Measurements from ENCODE around the gene FAM209B.

Gene FAM209B

DNA sequence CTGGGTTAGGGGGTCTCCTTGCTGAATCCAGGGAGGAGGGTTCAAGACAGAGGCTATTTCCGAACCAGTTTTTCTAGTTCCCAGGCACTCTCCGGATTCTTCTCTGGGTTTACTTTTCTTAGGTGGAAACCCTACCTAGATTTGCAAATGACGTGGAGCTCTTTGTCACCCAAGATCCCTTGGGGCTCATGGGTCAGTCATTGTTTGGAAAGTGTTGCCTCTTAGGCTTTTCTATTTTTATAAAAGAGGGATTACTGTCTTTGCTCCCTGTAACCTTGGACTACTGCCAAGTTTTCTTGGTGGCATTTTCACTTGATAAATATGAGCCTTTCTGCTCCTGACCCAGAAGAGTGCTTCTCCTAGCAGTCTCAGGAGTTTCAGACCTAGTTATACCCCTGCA lies 33.6 kb downstream of the FAM209B start:
- TF ChIP-seq, protein P1, sequence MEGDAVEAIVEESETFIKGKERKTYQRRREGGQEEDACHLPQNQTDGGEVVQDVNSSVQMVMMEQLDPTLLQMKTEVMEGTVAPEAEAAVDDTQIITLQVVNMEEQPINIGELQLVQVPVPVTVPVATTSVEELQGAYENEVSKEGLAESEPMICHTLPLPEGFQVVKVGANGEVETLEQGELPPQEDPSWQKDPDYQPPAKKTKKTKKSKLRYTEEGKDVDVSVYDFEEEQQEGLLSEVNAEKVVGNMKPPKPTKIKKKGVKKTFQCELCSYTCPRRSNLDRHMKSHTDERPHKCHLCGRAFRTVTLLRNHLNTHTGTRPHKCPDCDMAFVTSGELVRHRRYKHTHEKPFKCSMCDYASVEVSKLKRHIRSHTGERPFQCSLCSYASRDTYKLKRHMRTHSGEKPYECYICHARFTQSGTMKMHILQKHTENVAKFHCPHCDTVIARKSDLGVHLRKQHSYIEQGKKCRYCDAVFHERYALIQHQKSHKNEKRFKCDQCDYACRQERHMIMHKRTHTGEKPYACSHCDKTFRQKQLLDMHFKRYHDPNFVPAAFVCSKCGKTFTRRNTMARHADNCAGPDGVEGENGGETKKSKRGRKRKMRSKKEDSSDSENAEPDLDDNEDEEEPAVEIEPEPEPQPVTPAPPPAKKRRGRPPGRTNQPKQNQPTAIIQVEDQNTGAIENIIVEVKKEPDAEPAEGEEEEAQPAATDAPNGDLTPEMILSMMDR (IDR thresholded peaks at IDR 0.05; ENCODE audit: insufficient read depth, low read length, poor library complexity, severe bottlenecking): no peak
- H3K4me3 ChIP-seq (replicated peaks; ENCODE audit: low read depth, low read length): no peak overlapping the region
- DNase-seq (ENCODE audit: extremely low read depth, insufficient read length): no peak
- H3K36me3 ChIP-seq (ENCODE audit: control insufficient read depth, insufficient read depth, low read length): no peaks in the 10 kb centered on the region
- H3K27me3 ChIP-seq (replicated peaks; ENCODE audit: control insufficient read depth, insufficient read depth, low read length): no peaks in the 10 kb centered on the region

DNA sequence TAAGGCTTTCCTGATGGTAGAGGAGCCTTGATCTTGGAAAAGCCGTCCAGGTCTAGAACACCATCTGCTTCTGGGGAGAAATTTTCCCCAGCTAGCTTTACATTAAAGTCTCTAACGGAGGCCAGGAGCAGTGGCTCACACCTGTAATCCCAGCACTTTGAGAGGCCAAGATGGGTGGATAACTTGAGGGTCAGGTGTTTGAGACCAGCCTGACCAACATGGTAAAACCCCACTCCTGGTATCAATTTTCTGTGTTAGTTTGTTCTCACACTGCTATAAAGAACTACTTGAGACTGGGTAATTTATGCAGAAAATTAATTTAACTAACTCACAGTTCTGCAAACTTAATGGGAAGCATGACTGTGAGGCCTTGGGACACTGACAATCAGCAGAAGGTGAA lies 37.8 kb downstream of the FAM209B start:
- Histone ChIP-seq H3K4me3 (replicated peaks; ENCODE audit: low read depth, low read length) (no peak overlapping the region), H3K27me3 (replicated peaks; ENCODE audit: control insufficient read depth, insufficient read depth, low read length) (no peaks in the 10 kb centered on the region), H3K36me3 (ENCODE audit: control insufficient read depth, insufficient read depth, low read length) (no peaks in the 10 kb centered on the region)
- TF ChIP-seq, protein P1 (IDR thresholded peaks at IDR 0.05; ENCODE audit: insufficient read depth, low read length, poor library complexity, severe bottlenecking): no peak
- DNase-seq (ENCODE audit: extremely low read depth, insufficient read length): no peak

DNA sequence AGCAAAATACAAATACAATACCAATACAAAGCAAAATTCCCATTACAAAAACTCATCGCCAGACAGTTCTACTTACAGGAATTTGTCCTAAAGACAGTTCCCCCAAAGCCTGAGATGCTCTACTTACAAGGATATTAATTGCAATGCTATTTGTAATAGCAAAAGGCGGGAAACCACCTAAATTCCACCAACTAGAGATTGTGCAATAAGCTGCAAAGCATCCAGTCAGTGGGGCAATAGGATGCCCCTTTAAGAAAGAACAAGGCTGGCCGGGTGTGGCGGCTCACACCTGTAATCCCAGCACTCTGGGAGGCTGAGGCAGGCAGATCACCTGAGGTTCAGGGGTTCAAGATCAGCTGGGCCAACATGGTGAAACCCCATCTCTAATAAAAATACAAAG lies 39.1 kb downstream of the FAM209B start:
- H3K27me3 ChIP-seq (replicated peaks; ENCODE audit: control insufficient read depth, insufficient read depth, low read length): no peaks in the 10 kb centered on the region
- no peak overlapping the region for H3K4me3 ChIP-seq (replicated peaks; ENCODE audit: low read depth, low read length)
- no peaks in the 10 kb centered on the region for H3K36me3 ChIP-seq (ENCODE audit: control insufficient read depth, insufficient read depth, low read length)
- no peak for DNase-seq (ENCODE audit: extremely low read depth, insufficient read length)
- TF ChIP-seq, protein P1 (IDR thresholded peaks at IDR 0.05; ENCODE audit: insufficient read depth, low read length, poor library complexity, severe bottlenecking): no peak

DNA sequence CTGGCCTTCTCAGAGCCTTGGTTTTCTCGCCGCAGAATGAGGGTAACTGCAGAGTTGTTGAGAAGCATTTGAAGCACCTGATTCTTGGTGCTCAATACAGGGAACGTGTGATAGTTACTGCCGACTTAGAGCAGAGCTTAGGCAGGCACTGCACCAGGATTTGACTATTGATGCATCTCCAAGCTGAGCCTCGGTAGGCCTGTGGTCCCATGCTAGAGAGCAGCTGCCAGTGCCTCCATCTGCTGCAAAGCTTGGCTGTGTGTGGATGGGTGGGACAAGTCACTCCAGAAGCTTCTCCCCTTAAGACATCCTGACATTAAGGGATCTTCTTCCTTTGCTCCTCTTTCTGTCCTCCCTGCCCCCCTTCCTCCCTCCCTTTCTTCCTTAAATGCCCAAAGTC lies 40.9 kb downstream of the FAM209B start:
- H3K4me3 ChIP-seq (replicated peaks; ENCODE audit: low read depth, low read length): no peak overlapping the region
- no peaks in the 10 kb centered on the region for H3K36me3 ChIP-seq (ENCODE audit: control insufficient read depth, insufficient read depth, low read length)
- TF ChIP-seq, protein P1 (IDR thresholded peaks at IDR 0.05; ENCODE audit: insufficient read depth, low read length, poor library complexity, severe bottlenecking): no peak
- no peak for DNase-seq (ENCODE audit: extremely low read depth, insufficient read length)
- H3K27me3 ChIP-seq (replicated peaks; ENCODE audit: control insufficient read depth, insufficient read depth, low read length): no peaks in the 10 kb centered on the region

DNA sequence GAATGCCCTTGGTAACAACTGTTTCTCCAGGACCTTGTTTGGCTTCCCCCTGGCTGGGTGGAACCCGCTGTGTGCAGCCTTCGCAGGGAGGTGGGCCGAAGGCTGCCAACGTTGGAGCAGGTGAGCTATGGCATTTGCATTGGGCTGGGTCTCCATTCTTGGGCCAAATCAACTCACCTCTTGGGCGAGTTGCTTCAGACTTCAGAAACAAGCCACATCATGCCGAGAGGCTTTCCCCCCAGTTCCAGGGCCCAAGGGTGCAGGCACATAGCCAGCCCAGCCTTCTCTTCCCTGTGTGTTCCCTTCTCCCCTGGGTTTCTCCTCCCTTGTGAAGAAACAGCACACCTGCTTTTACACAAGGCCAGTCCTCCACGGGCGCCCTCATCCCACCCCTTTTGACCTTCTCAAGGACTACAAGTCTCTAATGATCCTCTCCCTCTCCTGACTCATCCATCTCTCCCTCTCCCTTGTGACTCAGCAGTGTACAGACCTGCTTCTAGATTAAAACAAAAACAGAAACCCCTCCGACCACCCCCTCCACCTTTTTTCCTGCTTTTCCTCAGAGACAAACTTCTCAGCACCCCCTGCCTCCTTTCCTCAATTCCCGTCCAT lies 41.6 kb downstream of the FAM209B start:
- TF ChIP-seq, protein P1 (IDR thresholded peaks at IDR 0.05; ENCODE audit: insufficient read depth, low read length, poor library complexity, severe bottlenecking): no peak
- Histone ChIP-seq H3K36me3 (ENCODE audit: control insufficient read depth, insufficient read depth, low read length) (no peaks in the 10 kb centered on the region), H3K4me3 (replicated peaks; ENCODE audit: low read depth, low read length) (no peak overlapping the region), H3K27me3 (replicated peaks; ENCODE audit: control insufficient read depth, insufficient read depth, low read length) (no peaks in the 10 kb centered on the region)
- DNase-seq (ENCODE audit: extremely low read depth, insufficient read length): no peak

DNA sequence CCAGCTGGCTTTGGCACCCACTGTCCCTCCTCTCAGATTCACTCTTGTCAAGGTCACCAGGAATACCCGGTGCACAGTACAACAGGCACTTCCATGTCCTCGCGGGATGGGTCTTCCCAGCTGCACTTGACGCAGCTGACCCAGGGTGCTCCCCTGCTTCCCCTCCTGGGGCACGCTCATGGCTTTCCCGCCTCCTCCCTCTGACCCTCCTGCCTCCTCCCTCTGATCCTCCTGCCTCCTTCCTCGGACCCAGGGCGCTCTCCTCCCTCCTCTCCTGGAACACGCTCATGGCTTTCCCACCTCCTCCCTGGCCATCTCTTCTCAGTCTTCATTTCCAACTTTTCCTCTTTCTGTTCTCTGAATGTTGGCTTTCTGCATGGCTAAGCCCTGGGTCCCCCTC lies 42.1 kb downstream of the FAM209B start:
- Histone ChIP-seq H3K27me3 (replicated peaks; ENCODE audit: control insufficient read depth, insufficient read depth, low read length) (no peaks in the 10 kb centered on the region), H3K36me3 (ENCODE audit: control insufficient read depth, insufficient read depth, low read length) (no peaks in the 10 kb centered on the region), H3K4me3 (replicated peaks; ENCODE audit: low read depth, low read length) (no peak overlapping the region)
- no peak for DNase-seq (ENCODE audit: extremely low read depth, insufficient read length)
- TF ChIP-seq, protein P1 (IDR thresholded peaks at IDR 0.05; ENCODE audit: insufficient read depth, low read length, poor library complexity, severe bottlenecking): no peak

Measured in GM06990 (cell line).